Measurements from ENCODE around the gene WASHC4.
"Not testable (repeated sequence)": the region's sequence is repeated elsewhere in the genome, so short reads cannot be mapped to it uniquely, and the experiment has no call there.

The WASHC4 gene

DNA sequence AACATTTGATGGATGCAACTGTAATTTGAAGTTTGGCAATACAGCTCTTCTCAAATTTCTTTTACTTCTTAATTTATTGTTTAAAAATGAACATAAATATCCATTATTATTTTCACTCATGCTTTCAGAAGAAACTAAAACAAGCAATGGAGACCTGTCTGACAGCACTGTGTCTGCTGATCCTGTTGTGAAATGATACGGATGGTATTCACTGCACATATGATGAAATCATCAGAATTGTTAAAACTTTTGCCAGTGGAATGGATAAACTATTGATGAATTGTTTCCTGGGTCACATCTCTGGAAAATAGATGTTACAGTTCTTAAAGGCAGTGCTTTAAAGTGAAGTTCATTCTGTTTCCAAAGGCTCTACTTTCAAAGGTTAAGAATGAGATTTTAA is 59.2 kb downstream of the WASHC4 start:
- H3K27me3 ChIP-seq (ENCODE audit: control insufficient read depth in 1 of 2, insufficient read depth in 2 of 2, low read length in 2 of 2) = no peaks in the 10 kb centered on the region
- no peak overlapping the region for H3K4me3 ChIP-seq (ENCODE audit: low read length in 2 of 2)
- no peaks in the 10 kb centered on the region for H3K9me3 ChIP-seq (ENCODE audit: control insufficient read depth in 2 of 2, low read length in 2 of 2)
- H3K9ac ChIP-seq (ENCODE audit: low read length in 2 of 2) = no peak overlapping the region
- H3K36me3 ChIP-seq (ENCODE audit: control insufficient read depth in 2 of 2, insufficient read depth in 2 of 2, low read length in 2 of 2) = peaks cover 21 to 27% of the 10 kb centered on the region in 2 donors
- no peaks in the 10 kb centered on the region for H3K4me1 ChIP-seq (ENCODE audit: control insufficient read depth, insufficient read depth, low read length)
- no peak overlapping the region for H3K27ac ChIP-seq (ENCODE audit: low read length)

DNA sequence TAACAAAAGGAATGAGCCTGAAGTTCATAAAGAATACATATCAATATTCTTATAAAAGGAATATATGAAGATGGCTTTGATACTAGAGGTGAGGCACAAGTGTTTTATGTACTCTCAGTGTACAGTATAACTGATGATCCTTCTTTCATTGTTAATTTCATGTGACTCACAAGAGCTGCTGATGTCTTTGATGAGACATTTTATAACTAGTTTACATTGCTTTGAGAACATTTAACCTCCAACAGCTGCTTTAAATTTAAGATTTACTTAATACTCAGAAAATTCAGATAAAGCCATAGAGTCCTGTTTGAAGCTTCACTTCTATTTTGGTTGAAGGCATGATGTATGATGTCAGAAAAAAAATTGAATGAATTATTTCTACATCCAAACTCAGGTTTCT is 59.8 kb downstream of the WASHC4 start:
- Histone ChIP-seq H3K27me3 (ENCODE audit: control insufficient read depth in 1 of 2, insufficient read depth in 2 of 2, low read length in 2 of 2) (no peaks in the 10 kb centered on the region), H3K9ac (ENCODE audit: low read length in 2 of 2) (no peak overlapping the region), H3K4me3 (ENCODE audit: low read length in 2 of 2) (no peak overlapping the region), H3K4me1 (ENCODE audit: control insufficient read depth, insufficient read depth, low read length) (no peaks in the 10 kb centered on the region), H3K9me3 (ENCODE audit: control insufficient read depth in 2 of 2, low read length in 2 of 2) (no peaks in the 10 kb centered on the region), H3K36me3 (ENCODE audit: control insufficient read depth in 2 of 2, insufficient read depth in 2 of 2, low read length in 2 of 2) (peaks cover 21 to 27% of the 10 kb centered on the region in 2 donors), H3K27ac (ENCODE audit: low read length) (no peak overlapping the region)

DNA sequence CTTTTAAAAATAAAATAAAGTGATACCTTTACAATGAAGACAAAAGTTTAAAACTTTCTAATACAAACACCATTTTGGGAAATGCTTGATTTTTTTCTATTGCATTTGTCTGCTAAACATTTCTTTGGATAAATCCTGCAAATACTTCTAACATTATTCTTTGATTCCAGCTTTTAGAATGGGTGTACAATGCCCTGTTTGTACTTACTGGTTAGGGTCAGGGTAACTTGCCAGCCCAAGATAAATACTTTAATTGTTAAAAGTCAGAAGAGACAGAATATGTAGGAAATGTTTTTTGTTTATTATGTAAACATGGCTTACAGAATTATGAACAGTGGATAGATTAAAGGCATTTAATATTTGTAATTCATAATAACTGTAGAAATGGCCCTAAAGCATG is 60.5 kb downstream of the WASHC4 start:
- H3K9me3 ChIP-seq (ENCODE audit: control insufficient read depth in 2 of 2, low read length in 2 of 2) = no peaks in the 10 kb centered on the region
- H3K27me3 ChIP-seq (ENCODE audit: control insufficient read depth in 1 of 2, insufficient read depth in 2 of 2, low read length in 2 of 2) = no peaks in the 10 kb centered on the region
- H3K4me1 ChIP-seq (ENCODE audit: control insufficient read depth, insufficient read depth, low read length) = no peaks in the 10 kb centered on the region
- H3K4me3 ChIP-seq (ENCODE audit: low read length in 2 of 2) = no peak overlapping the region
- H3K36me3 ChIP-seq (ENCODE audit: control insufficient read depth in 2 of 2, insufficient read depth in 2 of 2, low read length in 2 of 2) = peaks cover 21 to 27% of the 10 kb centered on the region in 2 donors
- no peak overlapping the region for H3K27ac ChIP-seq (ENCODE audit: low read length)
- no peak overlapping the region for H3K9ac ChIP-seq (ENCODE audit: low read length in 2 of 2)

DNA sequence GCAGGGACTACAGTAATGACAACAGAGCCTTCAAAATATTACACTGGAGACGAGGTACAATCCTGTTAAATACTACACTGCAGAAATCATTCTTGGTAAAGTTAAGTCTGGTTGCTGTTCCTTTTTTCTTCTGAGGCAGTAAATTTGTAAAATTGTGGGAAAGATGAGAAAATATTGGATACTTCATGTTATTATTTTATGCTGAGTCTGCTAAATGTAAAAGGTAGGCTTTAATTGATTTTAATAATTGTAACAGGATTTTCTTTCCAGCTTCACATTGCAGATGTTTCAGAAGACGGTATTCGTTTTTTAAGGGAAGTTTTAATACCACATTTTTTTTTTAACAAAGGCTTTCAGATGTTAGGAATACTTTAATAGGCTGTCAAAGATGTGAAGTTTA is 62.6 kb downstream of the WASHC4 start:
- no peaks in the 10 kb centered on the region for H3K27me3 ChIP-seq (ENCODE audit: control insufficient read depth in 1 of 2, insufficient read depth in 2 of 2, low read length in 2 of 2)
- peaks cover 19 to 24% of the 10 kb centered on the region in 2 donors for H3K36me3 ChIP-seq (ENCODE audit: control insufficient read depth in 2 of 2, insufficient read depth in 2 of 2, low read length in 2 of 2)
- H3K9me3 ChIP-seq (ENCODE audit: control insufficient read depth in 2 of 2, low read length in 2 of 2) = no peaks in the 10 kb centered on the region
- H3K27ac ChIP-seq (ENCODE audit: low read length) = no peak overlapping the region
- H3K4me1 ChIP-seq (ENCODE audit: control insufficient read depth, insufficient read depth, low read length) = no peaks in the 10 kb centered on the region
- no peak overlapping the region for H3K4me3 ChIP-seq (ENCODE audit: low read length in 2 of 2)
- H3K9ac ChIP-seq (ENCODE audit: low read length in 2 of 2) = no peak overlapping the region

DNA sequence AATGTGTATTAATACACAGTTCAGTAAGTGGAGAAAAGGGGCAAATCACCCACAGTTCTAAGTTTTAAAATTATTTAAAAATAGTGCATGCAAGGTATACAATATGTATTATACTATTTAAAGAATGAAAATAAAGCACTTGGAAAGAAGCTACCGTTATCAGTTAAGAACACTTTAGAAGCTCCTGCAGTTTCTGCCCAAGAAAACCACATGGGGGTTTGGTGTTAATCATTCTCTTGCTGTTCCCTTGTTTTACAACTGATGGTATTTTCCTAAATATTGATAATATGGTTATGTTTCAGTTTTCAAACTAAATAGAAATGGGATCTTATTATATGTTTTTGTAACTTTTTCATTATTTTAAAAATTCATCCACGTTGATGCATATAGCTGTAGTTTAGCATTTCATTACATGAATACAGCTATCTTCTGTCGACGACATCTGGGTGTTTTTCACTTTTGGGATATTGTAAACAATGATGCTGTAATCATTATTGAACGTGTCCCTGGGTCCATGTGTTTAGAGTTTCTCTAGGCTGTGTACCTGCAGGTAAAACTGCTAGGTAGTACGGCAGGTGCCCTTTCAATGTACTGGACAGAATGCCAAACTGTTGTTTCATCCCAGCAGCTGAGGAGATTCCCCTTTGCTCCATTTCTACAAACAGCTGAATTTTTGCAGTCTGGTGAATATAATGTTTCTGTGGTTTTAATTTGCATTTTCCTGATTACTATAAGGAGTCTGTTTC is 64.3 kb downstream of the WASHC4 start:
- Histone ChIP-seq H3K27me3 (ENCODE audit: control insufficient read depth in 1 of 2, insufficient read depth in 2 of 2, low read length in 2 of 2) (no peaks in the 10 kb centered on the region), H3K4me3 (ENCODE audit: low read length in 2 of 2) (no peak overlapping the region), H3K4me1 (ENCODE audit: control insufficient read depth, insufficient read depth, low read length) (no peaks in the 10 kb centered on the region), H3K9ac (ENCODE audit: low read length in 2 of 2) (no peak overlapping the region), H3K36me3 (ENCODE audit: control insufficient read depth in 2 of 2, insufficient read depth in 2 of 2, low read length in 2 of 2) (peaks cover 17 to 25% of the 10 kb centered on the region in 2 donors), H3K27ac (ENCODE audit: low read length) (no peak overlapping the region), H3K9me3 (ENCODE audit: control insufficient read depth in 2 of 2, low read length in 2 of 2) (no peaks in the 10 kb centered on the region)

DNA sequence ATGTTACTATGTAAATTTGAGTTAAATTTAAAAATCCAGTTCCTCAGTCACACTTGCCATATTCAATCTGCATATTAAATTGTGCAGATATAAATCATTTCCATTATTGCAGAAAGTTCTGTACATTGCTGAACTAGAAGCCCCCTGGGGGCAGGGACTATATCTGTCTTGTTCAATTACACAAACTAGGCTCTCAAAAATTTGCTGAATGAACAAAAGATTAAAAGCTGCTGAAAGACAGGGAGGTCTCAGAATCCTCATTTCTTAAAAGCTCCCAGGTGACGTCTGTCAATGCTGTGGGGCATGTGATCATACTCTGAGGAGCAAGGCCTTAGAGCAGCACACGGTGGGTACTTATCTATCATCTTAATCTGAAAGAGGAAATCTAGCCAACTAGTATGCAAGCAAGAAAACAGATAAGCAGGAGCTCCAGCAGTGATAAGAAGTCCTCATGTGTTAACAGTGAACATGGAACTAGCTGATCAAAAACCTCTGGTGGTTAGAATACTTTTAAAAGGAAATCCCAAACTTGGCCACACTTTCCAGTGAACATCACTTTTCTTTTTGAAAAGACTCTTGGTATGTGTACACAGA is 68.0 kb downstream of the WASHC4 start:
- Histone ChIP-seq H3K9me3 (ENCODE audit: control insufficient read depth in 2 of 2, low read length in 2 of 2) (peaks cover 0 to 3% of the 10 kb centered on the region in 2 donors), H3K27ac (ENCODE audit: low read length) (no peak overlapping the region), H3K4me1 (ENCODE audit: control insufficient read depth, insufficient read depth, low read length) (no peaks in the 10 kb centered on the region), H3K36me3 (ENCODE audit: control insufficient read depth in 2 of 2, insufficient read depth in 2 of 2, low read length in 2 of 2) (peaks cover 14 to 22% of the 10 kb centered on the region in 2 donors), H3K9ac (ENCODE audit: low read length in 2 of 2) (no peak overlapping the region), H3K4me3 (ENCODE audit: low read length in 2 of 2) (no peak overlapping the region), H3K27me3 (ENCODE audit: control insufficient read depth in 1 of 2, insufficient read depth in 2 of 2, low read length in 2 of 2) (no peaks in the 10 kb centered on the region)

DNA sequence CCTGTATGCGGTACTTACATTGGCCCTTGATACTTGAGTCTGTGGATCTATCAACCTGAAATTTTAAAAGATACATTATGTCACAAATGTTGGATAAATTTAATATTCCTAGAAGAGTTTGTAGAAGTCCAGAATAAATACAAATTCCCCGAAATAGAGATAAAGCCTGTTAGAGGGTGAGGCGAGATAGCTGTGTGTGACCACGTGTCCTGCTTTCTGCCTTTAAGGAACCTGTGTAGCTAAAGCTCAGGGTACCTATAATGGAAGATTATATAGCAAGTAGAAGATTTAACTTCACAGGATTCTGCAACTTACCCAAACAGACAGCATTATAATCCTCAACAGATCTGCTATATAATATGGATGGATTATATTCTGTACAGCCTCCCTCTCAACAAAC is 69.7 kb downstream of the WASHC4 start:
- Histone ChIP-seq H3K27me3 (ENCODE audit: control insufficient read depth in 1 of 2, insufficient read depth in 2 of 2, low read length in 2 of 2) (no peaks in the 10 kb centered on the region), H3K4me3 (ENCODE audit: low read length in 2 of 2) (no peak overlapping the region), H3K36me3 (ENCODE audit: control insufficient read depth in 2 of 2, insufficient read depth in 2 of 2, low read length in 2 of 2) (peaks cover 14 to 22% of the 10 kb centered on the region in 2 donors), H3K9ac (ENCODE audit: low read length in 2 of 2) (no peak overlapping the region), H3K4me1 (ENCODE audit: control insufficient read depth, insufficient read depth, low read length) (no peaks in the 10 kb centered on the region), H3K9me3 (ENCODE audit: control insufficient read depth in 2 of 2, low read length in 2 of 2) (peaks cover 0 to 3% of the 10 kb centered on the region in 2 donors), H3K27ac (ENCODE audit: low read length) (no peak overlapping the region)

DNA sequence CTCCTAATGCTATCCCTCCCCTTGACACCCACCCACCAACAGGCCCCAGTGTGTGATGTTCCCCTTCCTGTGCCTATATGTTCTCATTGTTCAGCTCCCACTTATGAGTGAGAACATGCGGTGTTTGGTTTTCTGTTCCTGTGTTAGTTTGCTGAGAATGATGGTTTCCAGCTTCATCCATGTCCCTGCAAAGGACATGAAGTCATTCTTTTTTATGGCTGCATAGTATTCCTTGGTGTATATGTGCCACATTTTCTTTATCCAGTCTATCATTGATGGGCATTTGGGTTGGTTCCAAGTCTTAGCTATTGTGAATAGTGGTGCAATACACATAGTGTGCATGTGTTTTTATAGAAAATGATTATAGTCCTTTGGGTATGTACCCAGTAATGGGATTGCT is 71.6 kb downstream of the WASHC4 start:
- not testable (repeated sequence) for H3K27ac ChIP-seq (ENCODE audit: low read length); H3K4me3 ChIP-seq (ENCODE audit: low read length in 2 of 2); H3K27me3 ChIP-seq (ENCODE audit: control insufficient read depth in 1 of 2, insufficient read depth in 2 of 2, low read length in 2 of 2); H3K9me3 ChIP-seq (ENCODE audit: control insufficient read depth in 2 of 2, low read length in 2 of 2); H3K4me1 ChIP-seq (ENCODE audit: control insufficient read depth, insufficient read depth, low read length); H3K9ac ChIP-seq (ENCODE audit: low read length in 2 of 2)
- peaks cover 8 to 14% of the 10 kb centered on the region in 2 donors for H3K36me3 ChIP-seq (ENCODE audit: control insufficient read depth in 2 of 2, insufficient read depth in 2 of 2, low read length in 2 of 2)

DNA sequence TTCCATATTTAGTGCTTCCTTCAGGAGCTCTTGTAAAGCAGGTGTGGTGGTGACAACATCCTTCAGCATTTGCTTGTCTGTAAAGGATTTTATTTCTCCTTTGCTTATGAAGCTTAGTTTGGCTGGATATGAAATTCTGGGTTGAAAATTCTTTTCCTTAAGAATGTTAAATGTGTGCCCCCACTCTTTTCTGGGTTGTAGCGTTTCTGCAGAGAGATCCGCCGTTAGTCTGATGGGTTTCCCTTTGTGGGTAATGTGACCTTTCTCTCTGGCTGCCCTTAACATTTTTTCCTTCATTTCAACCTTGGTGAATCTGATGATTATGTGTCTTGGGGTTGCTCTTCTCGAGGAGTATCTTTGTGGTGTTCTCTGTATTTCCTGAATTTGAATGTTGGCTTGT is 75.9 kb downstream of the WASHC4 start:
- not testable (repeated sequence) for H3K9me3 ChIP-seq (ENCODE audit: control insufficient read depth in 2 of 2, low read length in 2 of 2); H3K4me1 ChIP-seq (ENCODE audit: control insufficient read depth, insufficient read depth, low read length); H3K9ac ChIP-seq (ENCODE audit: low read length in 2 of 2); H3K27ac ChIP-seq (ENCODE audit: low read length); H3K4me3 ChIP-seq (ENCODE audit: low read length in 2 of 2); H3K27me3 ChIP-seq (ENCODE audit: control insufficient read depth in 1 of 2, insufficient read depth in 2 of 2, low read length in 2 of 2)
- peaks cover 14% of the 10 kb centered on the region in 2 donors for H3K36me3 ChIP-seq (ENCODE audit: control insufficient read depth in 2 of 2, insufficient read depth in 2 of 2, low read length in 2 of 2)

DNA sequence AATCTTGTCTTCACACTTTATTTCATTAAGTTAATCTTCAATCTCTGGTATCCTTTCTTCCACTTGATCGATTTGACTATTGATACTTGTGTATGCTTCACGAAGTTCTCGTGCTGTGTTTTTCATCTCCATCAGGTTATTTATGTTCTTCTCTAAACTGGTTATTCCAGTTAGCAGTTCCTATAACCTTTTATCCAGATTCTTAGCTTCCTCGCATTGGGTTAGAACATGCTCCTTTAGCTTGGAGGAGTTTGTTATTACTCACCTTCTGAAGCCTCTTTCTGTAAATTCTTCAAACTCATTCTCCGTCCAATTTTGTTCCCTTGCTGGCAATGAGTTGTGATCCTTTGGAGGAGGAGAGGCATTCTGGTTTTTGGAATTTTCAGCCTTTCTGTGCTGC is 76.4 kb downstream of the WASHC4 start:
- H3K27ac ChIP-seq (ENCODE audit: low read length); H3K9me3 ChIP-seq (ENCODE audit: control insufficient read depth in 2 of 2, low read length in 2 of 2); H3K27me3 ChIP-seq (ENCODE audit: control insufficient read depth in 1 of 2, insufficient read depth in 2 of 2, low read length in 2 of 2); H3K4me1 ChIP-seq (ENCODE audit: control insufficient read depth, insufficient read depth, low read length); H3K9ac ChIP-seq (ENCODE audit: low read length in 2 of 2); H3K4me3 ChIP-seq (ENCODE audit: low read length in 2 of 2): not testable (repeated sequence)
- H3K36me3 ChIP-seq (ENCODE audit: control insufficient read depth in 2 of 2, insufficient read depth in 2 of 2, low read length in 2 of 2) = peaks cover 14 to 17% of the 10 kb centered on the region in 2 donors

DNA sequence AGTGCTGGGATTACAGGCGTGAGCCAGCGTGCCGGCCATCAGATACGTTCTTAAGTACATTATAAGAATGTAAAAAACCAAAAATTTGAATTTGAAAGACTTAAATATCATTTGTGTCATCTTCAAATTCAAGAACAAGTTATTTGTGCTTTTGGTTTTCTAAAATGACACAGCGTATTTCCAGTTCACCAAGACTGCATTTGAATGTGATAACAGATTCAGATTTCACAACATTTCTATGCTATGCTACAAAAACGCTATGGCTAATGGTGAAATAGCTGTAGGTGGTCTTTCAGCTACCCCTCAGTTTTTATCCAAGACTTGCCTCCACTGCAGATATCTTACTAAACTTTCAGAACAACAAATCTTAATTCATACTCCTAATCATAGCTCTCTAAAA is 81.8 kb downstream of the WASHC4 start:
- no peak overlapping the region for H3K4me3 ChIP-seq (ENCODE audit: low read length in 2 of 2)
- no peaks in the 10 kb centered on the region for H3K9me3 ChIP-seq (ENCODE audit: control insufficient read depth in 2 of 2, low read length in 2 of 2)
- H3K4me1 ChIP-seq (ENCODE audit: control insufficient read depth, insufficient read depth, low read length) = no peaks in the 10 kb centered on the region
- H3K27me3 ChIP-seq (ENCODE audit: control insufficient read depth in 1 of 2, insufficient read depth in 2 of 2, low read length in 2 of 2) = no peaks in the 10 kb centered on the region
- H3K36me3 ChIP-seq (ENCODE audit: control insufficient read depth in 2 of 2, insufficient read depth in 2 of 2, low read length in 2 of 2) = peaks cover 48 to 56% of the 10 kb centered on the region in 2 donors
- H3K9ac ChIP-seq (ENCODE audit: low read length in 2 of 2) = no peak overlapping the region
- no peak overlapping the region for H3K27ac ChIP-seq (ENCODE audit: low read length)

Data from stomach smooth muscle (tissue), 2 donors.